ENCODE measurements around the gene TBCD.

GRCh38 chr17:82924812-82925211 is 172.9 kb downstream of the TBCD start:
- 0 out of 2 replicates have a peak, but pooled peaks have one; percentile 19 for TF ChIP-seq CTCF (conservative IDR thresholded peaks at IDR 0.05; ENCODE audit: low read length)
- no peak for TF ChIP-seq EZH2phosphoT487 (IDR thresholded peaks at IDR 0.05; ENCODE audit: borderline replicate concordance, low read depth, low read length)

Measured in OCI-LY7 (cell line).